Germinal center (tissue), 1 donor: ENCODE measurements around the gene COPE.

ENCODE experiments used
- DNase-seq: peaks from one replicate; pipeline ENCODE4 v3.0.0; 2012; ENCODE audit warnings: mixed read lengths, low spot score

Gene COPE

GRCh38 chr19:18850471-18851375 is 68.5 kb downstream of the COPE start:
- DNase-seq: no peak

- no peak for DNase-seq
Observed at GRCh38 chr19:18849838-18850400, 69.3 kb downstream of the COPE start.
